Measurements from ENCODE around the gene EML4.

- TF ChIP-seq GATA2 (IDR thresholded peaks at IDR 0.05; ENCODE audit: low read depth, low read length) (no peak), GATA3 (IDR thresholded peaks at IDR 0.05; ENCODE audit: low read depth, low read length) (no peak)
Observed at GRCh38 chr2:42281416-42282081, 112.4 kb downstream of the EML4 start.

Measured in SH-SY5Y (cell line).